HepG2 (cell line): Measurements from ENCODE around the gene NFE2L3.
"Not testable (repeated sequence)": the region's sequence is repeated elsewhere in the genome, so short reads cannot be mapped to it uniquely, and the experiment has no call there.

ENCODE experiments used
- FOSL1 ChIP-seq: sonication (generic); formaldehyde crosslinking; IDR thresholded peaks from 2 replicates; pipeline ENCODE4 v1.9.0; 2021; ENCODE audit warnings: missing genetic modification reagents, borderline replicate concordance
- FOXA1 ChIP-seq, 2 experiments: fragments of 450-650 bp in 1 of 2; sonication (generic) in 1 of 2; formaldehyde crosslinking in 1 of 2; IDR thresholded peaks; 2 replicates each; pipeline versions ENCODE4 v1.4.0 to v1.6.1; 2016 to 2020; ENCODE audit warnings: missing genetic modification reagents in 1 of 2
- HNF1A ChIP-seq, 2 experiments: sonication (generic) in 1 of 2; formaldehyde crosslinking in 1 of 2; IDR thresholded peaks; 2 replicates each; pipeline versions ENCODE4 v1.4.0 to v1.6.1; 2016 to 2020; ENCODE audit warnings: borderline replicate concordance in 1 of 2, low read depth in 1 of 2, mild to moderate bottlenecking in 1 of 2, missing genetic modification reagents in 1 of 2
- KMT2B ChIP-seq: IDR thresholded peaks from 2 replicates; pipeline ENCODE4 v1.6.1; 2016; ENCODE audit warnings: missing genetic modification reagents, missing compliant biosample characterization
- NFYB ChIP-seq: sonication (generic); formaldehyde crosslinking; IDR thresholded peaks from 2 replicates; pipeline ENCODE4 v1.4.0; 2020; ENCODE audit warnings: missing genetic modification reagents
- ZNF234 ChIP-seq: sonication (generic); formaldehyde crosslinking; conservative IDR thresholded peaks from 2 replicates; pipeline ENCODE4 v1.5.1; 2020; ENCODE audit warnings: mild to moderate bottlenecking, missing genetic modification reagents
- ZNF354B ChIP-seq: sonication (generic); formaldehyde crosslinking; IDR thresholded peaks from 2 replicates; pipeline ENCODE4 v1.8.0; 2022; ENCODE audit warnings: mild to moderate bottlenecking, missing genetic modification reagents
- ZNF501 ChIP-seq: sonication (generic); formaldehyde crosslinking; IDR thresholded peaks from 2 replicates; pipeline ENCODE4 v1.5.1; 2020; ENCODE audit warnings: mild to moderate bottlenecking, moderate library complexity, missing genetic modification reagents
- ZSCAN20 ChIP-seq: sonication (generic); formaldehyde crosslinking; IDR thresholded peaks from 2 replicates; pipeline ENCODE4 v1.4.0; 2020; ENCODE audit warnings: missing genetic modification reagents, mild to moderate bottlenecking, borderline replicate concordance
- TF ChIP-seq, protein P1 (sequence below): sonication (generic); formaldehyde crosslinking; IDR thresholded peaks from 2 replicates; pipeline ENCODE4 v1.4.0; 2020; ENCODE audit warnings: mild to moderate bottlenecking, missing genetic modification reagents, borderline replicate concordance

GRCh38 chr7:26147646-26148306, 4.2 kb upstream of the NFE2L3 start:
- TF ChIP-seq HNF1A (IDR thresholded peaks at IDR 0.05; ENCODE audit: low read depth); HNF1A (CRISPR knock-in tag; IDR thresholded peaks at IDR 0.05; ENCODE audit: borderline replicate concordance); NFYB (CRISPR knock-in tag); ZNF354B (CRISPR knock-in tag); ZSCAN20 (CRISPR knock-in tag); KMT2B; ZNF234; ZNF501 (CRISPR knock-in tag); FOSL1; FOXA1 (IDR thresholded peaks at IDR 0.05); FOXA1 (CRISPR knock-in tag; IDR thresholded peaks at IDR 0.05): not testable (repeated sequence)
- TF ChIP-seq, protein P1, sequence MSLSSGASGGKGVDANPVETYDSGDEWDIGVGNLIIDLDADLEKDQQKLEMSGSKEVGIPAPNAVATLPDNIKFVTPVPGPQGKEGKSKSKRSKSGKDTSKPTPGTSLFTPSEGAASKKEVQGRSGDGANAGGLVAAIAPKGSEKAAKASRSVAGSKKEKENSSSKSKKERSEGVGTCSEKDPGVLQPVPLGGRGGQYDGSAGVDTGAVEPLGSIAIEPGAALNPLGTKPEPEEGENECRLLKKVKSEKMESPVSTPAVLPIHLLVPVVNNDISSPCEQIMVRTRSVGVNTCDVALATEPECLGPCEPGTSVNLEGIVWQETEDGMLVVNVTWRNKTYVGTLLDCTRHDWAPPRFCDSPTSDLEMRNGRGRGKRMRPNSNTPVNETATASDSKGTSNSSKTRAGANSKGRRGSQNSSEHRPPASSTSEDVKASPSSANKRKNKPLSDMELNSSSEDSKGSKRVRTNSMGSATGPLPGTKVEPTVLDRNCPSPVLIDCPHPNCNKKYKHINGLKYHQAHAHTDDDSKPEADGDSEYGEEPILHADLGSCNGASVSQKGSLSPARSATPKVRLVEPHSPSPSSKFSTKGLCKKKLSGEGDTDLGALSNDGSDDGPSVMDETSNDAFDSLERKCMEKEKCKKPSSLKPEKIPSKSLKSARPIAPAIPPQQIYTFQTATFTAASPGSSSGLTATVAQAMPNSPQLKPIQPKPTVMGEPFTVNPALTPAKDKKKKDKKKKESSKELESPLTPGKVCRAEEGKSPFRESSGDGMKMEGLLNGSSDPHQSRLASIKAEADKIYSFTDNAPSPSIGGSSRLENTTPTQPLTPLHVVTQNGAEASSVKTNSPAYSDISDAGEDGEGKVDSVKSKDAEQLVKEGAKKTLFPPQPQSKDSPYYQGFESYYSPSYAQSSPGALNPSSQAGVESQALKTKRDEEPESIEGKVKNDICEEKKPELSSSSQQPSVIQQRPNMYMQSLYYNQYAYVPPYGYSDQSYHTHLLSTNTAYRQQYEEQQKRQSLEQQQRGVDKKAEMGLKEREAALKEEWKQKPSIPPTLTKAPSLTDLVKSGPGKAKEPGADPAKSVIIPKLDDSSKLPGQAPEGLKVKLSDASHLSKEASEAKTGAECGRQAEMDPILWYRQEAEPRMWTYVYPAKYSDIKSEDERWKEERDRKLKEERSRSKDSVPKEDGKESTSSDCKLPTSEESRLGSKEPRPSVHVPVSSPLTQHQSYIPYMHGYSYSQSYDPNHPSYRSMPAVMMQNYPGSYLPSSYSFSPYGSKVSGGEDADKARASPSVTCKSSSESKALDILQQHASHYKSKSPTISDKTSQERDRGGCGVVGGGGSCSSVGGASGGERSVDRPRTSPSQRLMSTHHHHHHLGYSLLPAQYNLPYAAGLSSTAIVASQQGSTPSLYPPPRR (CRISPR knock-in tag), result not testable (repeated sequence)
